Neural progenitor cell (in vitro differentiated cells): ENCODE results near the gene SQOR.

ENCODE experiments used
- CTCF ChIP-seq: fragments of 200-600 bp; sonication (generic); IDR thresholded peaks from 2 replicates; pipeline ENCODE4 v1.5.1; 2017; ENCODE audit warnings: antibody characterized with exemption, mild to moderate bottlenecking
- EZH2 ChIP-seq: fragments of 200-600 bp; sonication (generic); IDR thresholded peaks from 2 replicates; pipeline ENCODE4 v1.6.1; 2017; ENCODE audit warnings: antibody characterized with exemption, mild to moderate bottlenecking, moderate library complexity

- TF ChIP-seq CTCF (no peak), EZH2 (no peak)
Measured at GRCh38 chr15:45654749-45655148, 19.9 kb downstream of the SQOR start.
